ENCODE results near the gene LIX1L. TPM values are rescaled to one million over a fixed set of nuclear protein-coding genes. Genes with fewer than 3 reads are reported as not detected.

Gene LIX1L
- total RNA-seq, 1 experiment from 2014 or later: 12.4 TPM

DNA sequence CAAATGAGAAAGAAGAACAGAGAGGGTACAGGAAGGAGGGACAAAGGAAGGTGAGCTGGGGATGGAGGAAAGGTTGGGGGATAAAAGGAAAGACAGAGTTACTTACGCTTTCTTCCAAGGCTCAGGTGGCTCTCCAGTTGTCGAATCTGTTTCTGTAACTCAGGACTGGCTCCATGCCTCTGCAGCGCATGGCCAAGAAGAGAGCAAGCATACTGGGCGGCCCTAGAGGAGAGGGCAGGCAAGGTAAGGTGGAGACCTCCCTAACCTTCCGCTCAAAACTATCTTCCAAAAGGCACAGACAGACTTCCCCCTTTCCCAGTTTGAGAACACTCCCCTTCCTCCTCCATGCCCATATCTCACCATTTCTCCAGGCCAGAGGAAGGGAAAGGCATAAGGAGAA lies 40.2 kb downstream of the LIX1L start:
- ChIA-PET POLR2A (no interaction called here), RAD21 (ENCODE audit: low non-redundant PET in 1 of 2, low total read pairs in 2 of 2, uncharacterized antibody in 2 of 2, unreplicated experiment in 2 of 2) (no interaction called here), CTCF (no interaction called here)
- H3K27ac ChIP-seq (ENCODE audit: low read depth, low read length): peak overlapping the region; percentile 62
- no peak for TF ChIP-seq JUND (IDR thresholded peaks at IDR 0.05)
- no peak for TF ChIP-seq CEBPB (IDR thresholded peaks at IDR 0.05; ENCODE audit: low read depth)
- TF ChIP-seq SRF (IDR thresholded peaks at IDR 0.05; ENCODE audit: low read depth): no peak
- TF ChIP-seq, protein P1, sequence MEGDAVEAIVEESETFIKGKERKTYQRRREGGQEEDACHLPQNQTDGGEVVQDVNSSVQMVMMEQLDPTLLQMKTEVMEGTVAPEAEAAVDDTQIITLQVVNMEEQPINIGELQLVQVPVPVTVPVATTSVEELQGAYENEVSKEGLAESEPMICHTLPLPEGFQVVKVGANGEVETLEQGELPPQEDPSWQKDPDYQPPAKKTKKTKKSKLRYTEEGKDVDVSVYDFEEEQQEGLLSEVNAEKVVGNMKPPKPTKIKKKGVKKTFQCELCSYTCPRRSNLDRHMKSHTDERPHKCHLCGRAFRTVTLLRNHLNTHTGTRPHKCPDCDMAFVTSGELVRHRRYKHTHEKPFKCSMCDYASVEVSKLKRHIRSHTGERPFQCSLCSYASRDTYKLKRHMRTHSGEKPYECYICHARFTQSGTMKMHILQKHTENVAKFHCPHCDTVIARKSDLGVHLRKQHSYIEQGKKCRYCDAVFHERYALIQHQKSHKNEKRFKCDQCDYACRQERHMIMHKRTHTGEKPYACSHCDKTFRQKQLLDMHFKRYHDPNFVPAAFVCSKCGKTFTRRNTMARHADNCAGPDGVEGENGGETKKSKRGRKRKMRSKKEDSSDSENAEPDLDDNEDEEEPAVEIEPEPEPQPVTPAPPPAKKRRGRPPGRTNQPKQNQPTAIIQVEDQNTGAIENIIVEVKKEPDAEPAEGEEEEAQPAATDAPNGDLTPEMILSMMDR (IDR thresholded peaks at IDR 0.05 in 2 of 3, conservative IDR thresholded peaks at IDR 0.05 in 1 of 3; ENCODE audit: borderline replicate concordance in 1 of 3, insufficient read depth in 1 of 3, low read depth in 2 of 3, low read length in 2 of 3): no peak
- TF ChIP-seq POLR2A (IDR thresholded peaks at IDR 0.05; ENCODE audit: borderline replicate concordance, extremely low read depth, insufficient read depth, insufficient read length): no peak
- TF ChIP-seq, protein P2, sequence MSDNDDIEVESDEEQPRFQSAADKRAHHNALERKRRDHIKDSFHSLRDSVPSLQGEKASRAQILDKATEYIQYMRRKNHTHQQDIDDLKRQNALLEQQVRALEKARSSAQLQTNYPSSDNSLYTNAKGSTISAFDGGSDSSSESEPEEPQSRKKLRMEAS (IDR thresholded peaks at IDR 0.05): no peak
- no peak for TF ChIP-seq ZNF274 (IDR thresholded peaks at IDR 0.05; ENCODE audit: low read depth, low read length)
- TF ChIP-seq SIN3A (IDR thresholded peaks at IDR 0.05; ENCODE audit: low read depth): no peak
- no peak for TF ChIP-seq SP1 (IDR thresholded peaks at IDR 0.05; ENCODE audit: low read depth)
- no peak for TF ChIP-seq EGR1 (IDR thresholded peaks at IDR 0.05; ENCODE audit: low read depth)
- no peak for TF ChIP-seq CBX3 (IDR thresholded peaks at IDR 0.05; ENCODE audit: low read depth)
- TF ChIP-seq ELF1 (IDR thresholded peaks at IDR 0.05; ENCODE audit: borderline replicate concordance, low read depth): no peak
- no peak for TF ChIP-seq POLR2AphosphoS5 (IDR thresholded peaks at IDR 0.05; ENCODE audit: low read depth, low read length)
- H3K9me3 ChIP-seq (ENCODE audit: control insufficient read depth in 1 of 2, insufficient read depth in 1 of 2, low read depth in 1 of 2, low read length in 2 of 2): no peaks in the 10 kb centered on the region
- peaks cover 0 to 9% of the 10 kb centered on the region in 2 experiments; a peak in 1 of 4 replicates for H3K36me3 ChIP-seq (ENCODE audit: control insufficient read depth in 1 of 2, insufficient read depth in 2 of 2, low read length in 2 of 2)
- H3K4me1 ChIP-seq (ENCODE audit: control insufficient read depth in 1 of 2, insufficient read depth in 2 of 2, low read length in 2 of 2): peaks cover 9 to 25% of the 10 kb centered on the region in 2 experiments; a peak in 3 of 4 replicates
- H3K27me3 ChIP-seq (ENCODE audit: insufficient read depth, low read length): no peaks in the 10 kb centered on the region
- peak overlapping the region; percentile 82 for H3K4me2 ChIP-seq (ENCODE audit: low read length)
- no TSS peak for BruUV-seq (replicated peaks)
- no peak for DNase-seq (ENCODE audit: low read depth, low spot score)
- no peaks in the 10 kb centered on the region for H4K20me1 ChIP-seq (ENCODE audit: insufficient read depth)
- H2AFZ ChIP-seq (ENCODE audit: low read depth, low read length, poor library complexity, severe bottlenecking): no peak overlapping the region
- peak overlapping the region; percentile 78 for H3K9ac ChIP-seq (ENCODE audit: low read length)
- no peaks in the 10 kb centered on the region for H3K9me2 ChIP-seq (ENCODE audit: insufficient read depth)
- no peak for ATAC-seq
- H3K79me2 ChIP-seq (ENCODE audit: insufficient read depth, low read length): no peaks in the 10 kb centered on the region; the same call in 1 of the 2 replicates
- peak overlapping the region; percentile 74 to 95 for H3K4me3 ChIP-seq (replicated peaks in 1 of 2; ENCODE audit: low read depth in 1 of 2, low read length in 2 of 2)
- intact Hi-C loops (cut with micrococcal nuclease): loop anchor here (5.0 kb wide), 1 partner anchor 45 kb away; the partner anchor contains the start of genes ANKRD34A and POLR3GL

All from HCT116 (cell line).